ENCODE data around the gene PGAP6. TPM values are rescaled to one million over a fixed set of nuclear protein-coding genes. Genes with fewer than 3 reads are reported as not detected.

PGAP6 gene
- total and polyA plus RNA-seq, 9 of the 15 experiments (the other 6 are each of a cell fraction or from before 2014, with no cell fraction given), result 0.45 to 50.2 (median 39.3) TPM

- no peak overlapping the region for H2AFZ ChIP-seq (ENCODE audit: low read depth, low read length)
- no TSS peak for BruUV-seq (replicated peaks)
- H3K27ac ChIP-seq (ENCODE audit: extremely low read depth, low read depth, low read length), result no peak overlapping the region
- in situ Hi-C loops (cut with MboI), result no loop called here
- no peaks in the 10 kb centered on the region for H4K20me1 ChIP-seq (replicated peaks; ENCODE audit: control insufficient read depth, insufficient read depth, low read length)
- H3K9ac ChIP-seq (ENCODE audit: insufficient read depth in 1 of 2, low read depth in 2 of 2, low read length in 2 of 2), result no peak overlapping the region
- no peak for DNase-seq (ENCODE audit: extremely low read depth in 1 of 4, low spot score in 3 of 4)
- 92% methylated on average over 7 of the region's 7 CpGs for WGBS (ENCODE audit: insufficient coverage, low coverage, missing lambda C conversion rate)
- ChIA-PET POLR2A (interaction anchor here (0.6 to 1.2 kb wide), 2 partner anchors 14 to 16 kb away, joined by 3 to 4 read pairs; no protein-coding TSS in a partner anchor), CTCF (ENCODE audit: low intra/inter-chr PET ratio) (no interaction called here)
- H3K9me1 ChIP-seq (ENCODE audit: control insufficient read depth, insufficient read depth, low read length), result no peaks in the 10 kb centered on the region
- H3K4me1 ChIP-seq (replicated peaks in 1 of 2; ENCODE audit: control insufficient read depth in 2 of 2, insufficient read depth in 2 of 2, low read length in 2 of 2), result peaks cover 7 to 19% of the 10 kb centered on the region in 2 experiments; a peak in 3 of 5 replicates
- intact Hi-C loops (cut with micrococcal nuclease), result no loop called here
- peaks cover 8% of the 10 kb centered on the region; the same call in 2 of the 3 replicates for H3K79me2 ChIP-seq (ENCODE audit: control insufficient read depth, insufficient read depth, low read length)
- no peak overlapping the region for H3K4me2 ChIP-seq (ENCODE audit: insufficient read depth, low read length)
- no peaks in the 10 kb centered on the region for H3K27me3 ChIP-seq (ENCODE audit: control insufficient read depth in 2 of 2, insufficient read depth in 2 of 2, low read length in 2 of 2)
- H3K9me3 ChIP-seq (replicated peaks; ENCODE audit: control insufficient read depth, insufficient read depth, low read depth, low read length), result no peaks in the 10 kb centered on the region
- H3K4me3 ChIP-seq, result no peak overlapping the region
- no peak for ATAC-seq
- no peaks in the 10 kb centered on the region; the same call in 2 of the 3 replicates for H3K36me3 ChIP-seq (ENCODE audit: control insufficient read depth, insufficient read depth, low read length)
- no peak for FAIRE-seq
- TF ChIP-seq SRSF1 (IDR thresholded peaks at IDR 0.05; ENCODE audit: low read depth, low read length), result no peak
- no peak for TF ChIP-seq MEF2D (tag; conservative IDR thresholded peaks at IDR 0.05; ENCODE audit: low read depth)
- no peak for TF ChIP-seq KLF1 (tag; IDR thresholded peaks at IDR 0.05)
- no peak for TF ChIP-seq KDM5B (IDR thresholded peaks at IDR 0.05; ENCODE audit: insufficient replicate concordance, low read depth, low read length)
- no peak for TF ChIP-seq FOS (IDR thresholded peaks at IDR 0.05; ENCODE audit: extremely low read depth, insufficient read length)
- no peak for TF ChIP-seq ASH1L (IDR thresholded peaks at IDR 0.05; ENCODE audit: borderline replicate concordance, low read depth, partially characterized antibody)
- no peak for TF ChIP-seq PURB (CRISPR knock-in tag; IDR thresholded peaks at IDR 0.05; ENCODE audit: low read depth)
- TF ChIP-seq KLF13 (tag; IDR thresholded peaks at IDR 0.05; ENCODE audit: borderline replicate concordance, low read depth), result no peak
- no peak for TF ChIP-seq SNRNP70 (optimal IDR thresholded peaks at IDR 0.05; ENCODE audit: low read depth, low read length)
- TF ChIP-seq NR1H2 (CRISPR knock-in tag; IDR thresholded peaks at IDR 0.05), result no peak
- TF ChIP-seq TBP (optimal IDR thresholded peaks at IDR 0.05; ENCODE audit: low read depth, low read length), result no peak
- no peak for TF ChIP-seq BCOR (IDR thresholded peaks at IDR 0.05)
- no peak for TF ChIP-seq NR2C1 (IDR thresholded peaks at IDR 0.05)
- no peak for TF ChIP-seq NR2C1 (tag; IDR thresholded peaks at IDR 0.05)
- TF ChIP-seq U2AF2 (optimal IDR thresholded peaks at IDR 0.05; ENCODE audit: low read depth, low read length), result no peak
- no peak for TF ChIP-seq ZNF79 (CRISPR knock-in tag; IDR thresholded peaks at IDR 0.05; ENCODE audit: low read depth)
Observed at GRCh38 chr16:430904-431303, 49.1 kb upstream of the PGAP6 start.

Measured in K562 (cell line).